ENCODE results near the gene BORCS5.

The BORCS5 gene

GRCh38 chr12:12502815-12503151, 145.9 kb downstream of the BORCS5 start:
- H3K4me3 ChIP-seq (replicated peaks; ENCODE audit: insufficient read depth, low read length) = no peak overlapping the region
- H3K27ac ChIP-seq (replicated peaks) = no peak overlapping the region
- TF ChIP-seq SPI1 (IDR thresholded peaks at IDR 0.05; ENCODE audit: borderline replicate concordance, low read depth) = no peak
- no peak for TF ChIP-seq POLR2AphosphoS5 (IDR thresholded peaks at IDR 0.05; ENCODE audit: low read depth)
- no peak for TF ChIP-seq CTCF (IDR thresholded peaks at IDR 0.05; ENCODE audit: insufficient read depth, low read length)
- no peak for TF ChIP-seq REST (IDR thresholded peaks at IDR 0.05; ENCODE audit: insufficient replicate concordance, low read depth)
- no peak for TF ChIP-seq GABPA (IDR thresholded peaks at IDR 0.05; ENCODE audit: low read depth)
- no peak for DNase-seq (ENCODE audit: low read depth in 1 of 2, low spot score in 1 of 2)
- H3K27me3 ChIP-seq (ENCODE audit: insufficient read depth, poor library complexity, severe bottlenecking) = no peaks in the 10 kb centered on the region

GRCh38 chr12:12503384-12504078, 146.7 kb downstream of the BORCS5 start:
- no peak overlapping the region for H3K4me3 ChIP-seq (replicated peaks; ENCODE audit: insufficient read depth, low read length)
- TF ChIP-seq SPI1 (IDR thresholded peaks at IDR 0.05; ENCODE audit: borderline replicate concordance, low read depth) = no peak
- no peak for TF ChIP-seq REST (IDR thresholded peaks at IDR 0.05; ENCODE audit: insufficient replicate concordance, low read depth)
- TF ChIP-seq CTCF (IDR thresholded peaks at IDR 0.05; ENCODE audit: insufficient read depth, low read length) = no peak
- no peaks in the 10 kb centered on the region for H3K27me3 ChIP-seq (ENCODE audit: insufficient read depth, poor library complexity, severe bottlenecking)
- DNase-seq (ENCODE audit: low read depth in 1 of 2, low spot score in 1 of 2) = no peak
- no peak overlapping the region for H3K27ac ChIP-seq (replicated peaks)

GRCh38 chr12:12505544-12506495, 148.9 kb downstream of the BORCS5 start:
- no peaks in the 10 kb centered on the region for H3K27me3 ChIP-seq (ENCODE audit: insufficient read depth, poor library complexity, severe bottlenecking)
- no peak for DNase-seq (ENCODE audit: low read depth in 1 of 2, low spot score in 1 of 2)
- H3K27ac ChIP-seq (replicated peaks) = no peak overlapping the region
- H3K4me3 ChIP-seq (replicated peaks; ENCODE audit: insufficient read depth, low read length) = no peak overlapping the region
- TF ChIP-seq REST (IDR thresholded peaks at IDR 0.05; ENCODE audit: insufficient replicate concordance, low read depth) (no peak), GABPA (IDR thresholded peaks at IDR 0.05; ENCODE audit: low read depth) (no peak), CTCF (IDR thresholded peaks at IDR 0.05; ENCODE audit: insufficient read depth, low read length) (no peak), SPI1 (IDR thresholded peaks at IDR 0.05; ENCODE audit: borderline replicate concordance, low read depth) (no peak), POLR2AphosphoS5 (IDR thresholded peaks at IDR 0.05; ENCODE audit: low read depth) (no peak)

Measured in HL-60 (cell line).